LoVo (cell line): ENCODE results near the gene PPDPF.

ENCODE experiments used
- DNase-seq: peaks from one replicate; pipeline ENCODE4 v3.0.0-alpha.2; 2016; ENCODE audit warnings: low spot score

The PPDPF gene

DNA sequence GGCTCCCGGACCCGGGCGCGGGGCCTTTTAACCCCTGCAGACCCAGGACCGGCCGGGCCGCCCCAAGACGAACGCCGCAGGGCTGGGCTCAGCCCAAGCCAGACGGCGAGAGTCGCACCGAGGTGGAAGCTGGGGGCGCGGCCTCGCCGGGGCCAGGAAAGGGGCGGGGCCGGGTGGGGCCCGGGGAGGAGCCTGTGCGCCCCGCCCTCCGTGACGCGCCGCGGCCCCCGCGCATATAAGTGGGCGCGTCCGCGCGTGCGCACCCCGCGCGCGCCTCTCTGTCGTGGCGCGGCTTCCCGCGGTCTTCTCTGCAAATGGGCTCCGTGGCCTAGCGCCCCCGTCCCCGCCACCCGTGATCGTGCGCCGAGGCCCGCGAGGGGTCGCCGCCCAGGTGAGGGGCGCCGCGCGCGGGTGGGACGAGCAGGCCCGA, at the start of gene PPDPF:
TSS of gene PPDPF (plus strand) at position 262 of the 430 bp plus-strand sequence. CDS start 544 bp downstream, outside the sequence.
- DNase-seq: peak; percentile 87

- no peak for DNase-seq
These were observed 49.4 kb upstream of the PPDPF start for GRCh38 chr20:63471002-63471716.

GRCh38 chr20:63471717-63471980, 48.9 kb upstream of the PPDPF start:
- DNase-seq: no peak

DNA sequence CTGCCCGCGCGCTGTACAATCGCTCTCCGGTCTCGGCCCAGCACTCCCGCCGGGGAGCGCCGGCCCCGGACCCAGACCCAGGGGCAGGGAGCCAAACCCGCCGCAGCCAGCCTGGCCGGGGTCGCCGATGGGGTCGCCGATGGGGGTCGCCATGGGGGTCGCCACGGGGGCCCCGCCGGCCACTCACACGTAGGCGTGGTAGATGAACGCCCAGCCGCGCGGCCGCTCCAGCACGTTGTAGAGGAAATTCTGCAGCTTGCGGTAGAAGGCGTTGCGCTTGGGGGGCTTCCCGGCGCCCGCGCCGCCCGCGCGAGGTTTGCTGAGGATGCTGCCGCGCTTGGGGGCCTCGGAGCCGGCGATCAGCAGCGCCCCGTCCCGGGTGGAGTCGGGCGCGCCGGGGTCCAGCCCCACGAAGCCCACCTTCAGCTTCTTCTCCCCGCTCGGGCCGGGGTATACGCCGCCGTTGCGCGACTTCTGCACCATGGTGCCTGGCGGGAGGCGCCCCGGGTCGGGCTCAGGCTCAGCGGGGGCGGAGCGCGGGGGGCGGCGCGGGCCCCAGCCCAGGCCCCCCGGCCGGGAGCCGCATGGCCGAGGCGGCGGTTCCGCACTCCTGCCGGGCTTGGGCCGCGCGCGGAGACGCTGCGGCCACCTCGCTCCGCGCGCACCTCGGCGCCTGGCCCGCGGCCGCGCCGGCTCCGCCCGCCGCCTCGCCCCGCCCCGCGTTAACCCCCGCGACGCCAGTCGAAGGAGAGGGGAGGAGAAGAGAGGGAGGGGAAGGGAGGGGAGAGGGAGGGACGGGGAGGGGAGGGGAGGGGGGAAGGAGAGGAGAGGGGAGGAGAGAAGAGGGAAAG, 48.4 kb upstream of the PPDPF start, which contains the start of gene KCNQ2:
TSS of gene KCNQ2 (minus strand) at position 675 of the 851 bp plus-strand sequence. CDS start at position 483, 192 bp downstream.
- no peak for DNase-seq

GRCh38 chr20:63472862-63473390, 47.6 kb upstream of the PPDPF start:
- DNase-seq: no peak

DNA sequence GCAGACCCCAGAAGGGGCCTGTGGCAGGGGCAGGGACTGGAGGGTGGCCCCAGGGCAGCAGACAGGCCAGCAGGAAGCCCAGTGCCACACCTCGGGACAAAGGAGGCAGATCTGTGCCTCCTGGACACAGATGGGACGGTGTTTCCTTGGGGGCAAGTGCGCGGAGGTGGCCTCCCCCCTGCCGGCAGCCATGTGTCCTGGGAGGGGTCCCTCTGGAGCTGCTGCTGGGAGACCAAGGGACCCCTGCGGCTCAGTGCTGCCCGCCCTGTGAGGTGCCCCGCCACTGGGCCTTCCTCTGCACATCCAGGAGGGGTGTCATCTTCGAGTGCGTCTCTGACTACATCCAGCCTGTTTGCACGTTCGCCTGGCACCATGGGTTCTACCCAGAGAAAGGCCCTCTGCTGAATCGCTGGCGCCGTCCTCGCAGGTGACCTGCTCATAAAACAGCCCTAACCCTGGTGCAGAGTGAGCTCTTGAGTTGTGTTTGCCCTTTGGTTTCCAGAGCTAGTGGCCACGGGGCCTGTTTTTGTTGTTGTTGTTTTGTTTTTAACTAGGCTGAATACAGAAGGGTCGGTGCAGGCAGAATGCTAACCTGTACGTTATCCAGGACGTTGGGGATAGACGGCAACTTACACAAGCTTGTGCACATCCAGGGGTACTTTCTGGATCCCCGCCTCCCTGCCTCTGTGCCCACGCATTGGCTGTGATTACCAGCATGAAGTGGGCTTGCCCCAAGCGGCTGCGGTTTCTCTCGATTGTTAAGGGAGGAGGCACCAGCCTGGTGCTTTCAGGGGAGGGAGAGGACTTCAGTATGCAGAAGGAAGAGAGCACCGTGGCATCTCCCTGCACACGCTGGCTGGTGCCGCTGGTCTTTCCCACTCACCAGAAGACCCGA, 46.8 kb upstream of the PPDPF start:
- DNase-seq: no peak

DNA sequence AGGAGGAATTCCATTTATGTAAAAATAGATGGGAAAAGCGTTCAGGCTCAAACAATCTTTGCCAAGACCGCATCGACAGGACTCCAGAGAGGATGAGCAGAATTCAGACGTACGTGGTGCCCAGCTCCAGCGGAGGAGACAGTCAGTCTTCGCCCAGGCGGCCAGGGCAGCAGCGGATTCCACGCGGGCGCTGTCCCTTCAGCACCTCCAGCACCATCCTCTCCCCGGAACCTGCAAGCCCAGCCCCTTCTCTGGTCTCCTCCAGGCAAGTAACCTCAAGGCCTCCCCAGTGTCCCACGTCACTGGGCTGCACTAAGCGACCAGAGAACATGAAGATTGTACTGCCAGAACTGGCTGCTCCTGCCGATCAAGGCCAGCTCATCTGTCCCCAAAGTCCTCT, 45.4 kb upstream of the PPDPF start:
- DNase-seq: no peak

DNA sequence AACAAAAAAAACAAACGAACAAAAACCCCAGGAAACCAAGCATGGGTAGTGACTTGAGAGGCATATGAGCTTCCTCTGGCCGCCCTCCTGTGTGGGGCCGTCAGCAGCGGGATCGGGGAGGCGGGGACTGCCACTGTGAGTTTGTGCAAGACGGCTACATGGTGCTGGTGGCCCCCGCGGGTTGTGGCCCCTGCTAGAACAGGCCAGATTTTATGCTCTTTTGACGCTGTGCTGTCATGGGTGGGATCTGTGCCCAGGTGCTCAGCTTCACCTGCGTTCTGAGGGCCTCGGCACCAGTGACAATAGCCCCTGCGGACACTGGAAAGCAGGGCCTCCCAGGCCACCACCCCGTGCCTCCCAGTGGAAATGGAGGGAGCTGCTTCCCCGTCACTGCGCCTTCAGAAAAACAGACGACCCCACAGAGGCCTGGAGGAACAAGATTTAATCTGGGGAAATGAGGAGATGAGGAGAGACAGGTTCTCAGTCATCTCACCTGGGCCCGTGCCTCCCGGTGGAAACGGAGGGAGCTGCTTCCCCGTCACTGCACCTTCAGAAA, 43.4 kb upstream of the PPDPF start:
- no peak for DNase-seq

DNA sequence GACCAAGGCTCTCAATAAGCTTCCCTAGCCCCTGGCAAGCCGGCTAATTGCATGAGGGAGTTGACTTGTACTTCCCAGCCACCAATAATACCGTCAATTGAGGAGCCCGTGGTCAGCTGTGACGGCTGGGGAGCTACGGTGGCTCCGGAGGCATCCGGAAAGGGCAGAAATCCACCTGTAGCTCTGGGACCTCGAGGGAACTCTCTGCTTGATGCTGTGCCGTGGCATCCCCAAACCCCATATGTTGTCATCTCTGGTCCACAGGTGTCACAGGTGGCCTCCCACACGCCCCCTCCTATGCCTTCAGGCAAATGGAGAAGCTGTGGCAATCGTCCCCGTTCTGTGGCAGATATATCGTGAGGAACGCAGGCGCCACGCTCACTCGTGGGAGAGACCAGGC, 42.6 kb upstream of the PPDPF start:
- no peak for DNase-seq

DNA sequence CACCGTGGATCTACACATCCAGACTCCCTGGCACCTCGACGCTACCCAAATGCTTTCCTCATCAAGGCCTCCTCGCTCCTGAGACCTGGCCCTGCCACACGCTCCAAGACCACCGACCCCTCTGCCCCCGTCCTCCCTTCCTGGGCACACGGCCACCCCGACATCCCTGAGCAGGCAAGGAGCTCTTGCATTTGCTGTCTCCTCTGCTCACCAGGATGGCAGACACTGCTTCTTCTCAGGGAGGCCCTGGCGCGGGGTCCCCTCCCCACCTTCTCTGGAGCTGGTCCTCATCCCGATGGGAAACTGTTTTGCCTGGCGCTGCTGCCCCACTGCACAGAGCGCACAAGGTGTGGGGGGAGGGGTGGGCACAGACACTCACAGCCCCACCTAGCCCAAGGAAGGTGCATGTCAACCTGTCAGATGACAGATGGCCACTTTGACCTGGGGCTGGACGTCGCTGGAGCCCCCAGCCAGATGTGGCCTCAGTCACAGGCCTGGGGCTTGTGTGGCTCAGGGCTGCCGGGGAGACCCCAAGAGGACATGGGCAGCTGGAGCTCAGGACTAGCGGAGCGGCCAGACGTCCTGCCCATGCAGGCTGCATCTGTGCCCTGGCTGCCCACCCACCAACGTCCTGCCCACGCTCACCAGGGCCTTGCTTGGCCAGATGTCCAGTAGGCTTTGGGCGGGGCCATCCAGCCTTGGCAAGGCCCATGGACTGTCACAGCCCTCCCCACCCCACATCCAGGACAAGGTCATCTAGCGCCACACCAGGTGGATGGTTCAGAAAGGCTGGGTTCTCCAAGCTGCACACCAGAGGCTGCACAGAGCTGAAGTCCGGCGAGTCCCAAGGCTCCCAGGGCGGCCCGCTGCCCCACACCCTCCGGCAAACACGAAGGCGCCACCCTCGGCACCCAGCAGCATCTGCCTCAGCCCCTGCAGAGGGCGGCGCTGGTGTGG, 41.9 kb upstream of the PPDPF start:
- DNase-seq: no peak

DNA sequence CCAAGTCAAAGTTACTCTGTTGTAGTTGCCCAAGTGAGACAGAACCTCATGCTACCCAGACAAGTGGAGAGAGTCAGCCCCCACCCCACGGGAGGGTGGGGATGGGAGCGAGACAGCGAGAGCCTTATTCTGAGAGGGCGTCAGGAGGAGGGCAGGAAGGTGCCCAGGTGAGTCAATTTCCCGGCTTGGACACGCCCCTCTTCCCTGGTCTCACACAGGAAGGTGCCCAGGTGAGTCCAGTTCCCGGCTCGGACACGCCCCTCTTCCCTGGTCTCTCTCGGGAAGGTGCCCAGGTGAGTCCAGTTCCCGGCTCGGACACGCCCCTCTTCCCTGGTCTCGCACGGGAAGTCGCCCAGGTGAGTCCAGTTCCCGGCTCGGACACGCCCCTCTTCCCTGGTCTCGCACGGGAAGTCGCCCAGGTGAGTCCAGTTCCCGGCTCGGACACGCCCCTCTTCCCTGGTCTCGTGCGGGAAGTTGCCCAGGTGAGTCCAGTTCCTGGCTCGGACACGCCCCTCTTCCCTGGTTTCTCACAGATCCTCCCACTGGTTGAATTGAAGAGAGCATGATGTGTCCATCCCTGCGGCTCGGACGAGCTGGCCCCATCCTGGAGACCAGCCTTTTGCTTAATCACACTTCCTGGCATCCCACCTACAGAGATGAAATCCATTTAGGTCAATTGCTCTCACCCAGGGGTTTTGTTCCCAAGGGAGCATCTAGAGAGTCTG, 40.7 kb upstream of the PPDPF start:
- DNase-seq: peak; percentile 42

- no peak for DNase-seq
These were observed 39.1 kb upstream of the PPDPF start for GRCh38 chr20:63481503-63481902.

GRCh38 chr20:63482021-63482587, 38.5 kb upstream of the PPDPF start:
- no peak for DNase-seq

- no peak for DNase-seq
These were observed 36.7 kb upstream of the PPDPF start for GRCh38 chr20:63483834-63484233.

DNA sequence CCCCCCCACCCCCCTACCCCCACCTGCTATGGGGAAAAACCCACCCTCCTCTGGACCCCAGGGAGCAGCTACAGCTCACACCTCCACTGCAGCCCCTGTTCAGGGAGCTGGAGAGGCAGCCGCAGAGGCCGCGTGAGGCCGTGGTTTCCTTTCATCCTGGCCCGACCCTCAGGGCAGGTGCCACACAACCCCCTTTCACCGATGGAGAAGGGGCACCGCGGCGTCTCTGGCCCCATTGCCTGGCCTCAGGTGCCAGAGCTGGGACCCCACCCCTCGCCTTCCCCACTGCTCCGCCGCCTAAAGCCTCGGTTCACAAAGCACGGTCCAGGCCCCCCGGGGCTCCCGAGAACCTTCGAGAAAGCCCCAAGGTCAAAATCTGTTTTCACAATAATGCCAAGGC, 36.3 kb upstream of the PPDPF start:
- DNase-seq: no peak

DNA sequence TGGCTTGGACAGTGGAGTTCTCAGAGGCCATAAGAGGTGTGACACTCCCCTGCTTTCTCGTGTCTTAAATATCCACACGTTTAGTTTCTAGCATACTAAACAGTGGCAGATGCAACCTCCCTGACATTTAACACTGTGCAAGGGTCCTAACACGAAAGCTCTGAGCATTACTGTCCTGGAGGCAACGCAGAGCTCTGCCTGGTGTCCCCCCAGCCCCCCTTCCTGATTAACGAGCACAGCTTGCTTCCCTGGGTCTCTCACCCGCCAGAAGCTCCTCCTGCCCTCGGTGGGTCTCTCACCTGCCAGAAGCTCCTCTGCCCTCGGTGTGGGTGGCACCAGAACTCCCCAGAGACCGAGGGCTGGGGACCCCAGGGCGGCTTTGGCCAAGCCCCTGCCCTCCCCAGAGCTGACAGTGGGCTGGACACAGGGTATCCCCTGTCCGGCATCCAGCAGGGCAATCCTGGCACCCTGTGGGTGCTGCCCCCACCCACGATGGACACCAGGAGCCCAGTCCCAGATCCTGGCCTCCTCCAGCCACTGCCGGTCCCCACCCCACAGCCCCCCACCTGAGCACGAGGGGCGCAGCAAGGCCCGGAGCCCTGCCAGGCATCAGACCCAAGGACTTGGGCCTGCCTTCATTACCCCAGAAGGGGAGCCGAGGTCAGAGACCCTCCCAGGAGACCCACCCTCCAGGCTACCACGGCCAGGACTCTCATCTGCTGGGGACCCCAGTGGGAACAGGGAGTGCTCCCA, 35.7 kb upstream of the PPDPF start:
- DNase-seq: no peak

GRCh38 chr20:63486300-63486855, 34.2 kb upstream of the PPDPF start:
- no peak for DNase-seq

- no peak for DNase-seq
These were observed 33.3 kb upstream of the PPDPF start for GRCh38 chr20:63487116-63487764.
